EH (cell line): ENCODE measurements around the gene CCND1.
"Not testable (repeated sequence)": the region's sequence is repeated elsewhere in the genome, so short reads cannot be mapped to it uniquely, and the experiment has no call there.

Experiments
- DNase-seq: peaks from one replicate; pipeline ENCODE4 v3.0.0-alpha.2; 2015; ENCODE audit warnings: low read depth

Gene CCND1

DNA sequence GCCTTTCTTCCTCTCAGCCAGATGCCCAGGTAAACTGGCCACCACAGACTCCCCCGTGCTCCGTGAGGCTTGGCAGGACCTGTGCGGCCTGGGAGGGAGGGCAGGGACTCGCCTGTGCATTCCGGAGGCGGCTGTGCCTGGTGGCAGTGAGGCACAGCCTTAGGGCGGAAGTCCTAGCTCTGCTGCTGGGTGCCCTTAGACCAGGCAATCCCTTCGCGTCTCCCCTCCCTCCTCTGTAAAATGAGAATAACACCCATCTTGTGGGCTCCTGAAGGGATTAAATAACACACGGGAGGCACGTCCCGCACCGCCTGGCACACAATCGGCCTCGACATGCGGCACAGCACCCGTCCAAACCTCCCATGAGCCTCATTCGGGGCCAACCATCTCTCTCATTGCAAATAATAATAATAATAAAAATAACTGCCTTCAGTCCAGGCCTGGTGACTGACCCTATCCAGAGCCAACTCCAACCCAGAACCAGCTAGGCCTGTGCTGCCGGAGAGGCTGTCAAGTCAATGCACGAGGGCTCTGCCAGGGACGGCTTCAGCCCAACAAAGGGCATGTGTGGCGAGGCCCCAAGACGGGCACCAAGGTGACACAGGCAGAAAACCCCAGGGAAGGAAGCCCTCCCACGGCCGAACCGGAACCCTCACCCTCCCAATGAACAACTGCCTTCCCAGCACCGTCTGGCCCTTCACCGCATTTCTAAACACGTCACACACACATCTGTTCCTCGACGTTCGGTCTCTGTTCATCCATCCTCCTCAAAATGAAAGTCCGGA is 26.0 kb downstream of the CCND1 start:
- DNase-seq, result no peak

DNA sequence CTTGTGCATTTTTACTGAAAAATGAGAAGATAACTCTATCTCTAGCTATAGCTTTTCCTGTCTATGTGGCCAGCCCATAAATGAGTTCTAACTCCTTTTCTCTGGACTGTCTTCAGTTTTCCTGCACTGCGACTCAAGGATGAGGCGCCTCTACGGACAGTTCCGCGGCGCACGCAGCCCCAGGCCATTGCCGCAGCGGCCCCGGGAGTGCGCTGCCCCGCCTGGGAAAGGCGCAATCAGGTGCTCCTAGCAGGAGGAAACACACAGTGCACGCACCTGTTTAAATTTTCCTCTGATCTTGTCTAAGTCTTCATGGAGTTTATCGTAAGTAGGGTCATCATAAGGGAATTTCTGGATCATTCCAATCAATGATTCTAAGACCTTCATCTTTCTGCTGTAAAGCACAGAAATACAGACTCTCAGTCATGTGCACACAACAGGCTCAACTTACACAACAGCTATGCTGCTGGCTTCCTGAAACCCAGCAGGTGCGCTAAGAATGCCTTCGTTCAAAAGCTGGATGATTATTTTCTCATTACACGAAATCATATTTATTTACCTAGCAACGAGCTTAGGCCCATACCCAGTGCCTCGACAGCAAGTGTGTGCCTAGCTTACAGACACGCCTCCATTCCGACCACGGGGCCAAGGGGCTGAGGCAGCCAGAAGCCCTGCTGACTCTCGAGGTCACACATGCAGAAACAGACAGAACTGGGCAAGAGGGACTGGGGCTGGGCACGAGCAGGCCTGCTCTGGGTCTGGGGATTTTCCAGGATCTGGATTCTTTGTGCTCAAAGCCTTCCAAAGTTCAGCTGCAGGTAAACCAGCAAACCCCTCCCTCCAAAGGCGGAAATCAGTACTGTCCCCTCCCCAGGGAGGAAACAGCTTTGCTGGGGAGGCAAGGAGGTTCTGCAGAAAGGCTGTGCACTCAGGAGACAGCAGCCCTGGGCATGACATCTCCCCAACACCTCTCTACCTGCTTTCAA is 27.0 kb downstream of the CCND1 start:
- no peak for DNase-seq

DNA sequence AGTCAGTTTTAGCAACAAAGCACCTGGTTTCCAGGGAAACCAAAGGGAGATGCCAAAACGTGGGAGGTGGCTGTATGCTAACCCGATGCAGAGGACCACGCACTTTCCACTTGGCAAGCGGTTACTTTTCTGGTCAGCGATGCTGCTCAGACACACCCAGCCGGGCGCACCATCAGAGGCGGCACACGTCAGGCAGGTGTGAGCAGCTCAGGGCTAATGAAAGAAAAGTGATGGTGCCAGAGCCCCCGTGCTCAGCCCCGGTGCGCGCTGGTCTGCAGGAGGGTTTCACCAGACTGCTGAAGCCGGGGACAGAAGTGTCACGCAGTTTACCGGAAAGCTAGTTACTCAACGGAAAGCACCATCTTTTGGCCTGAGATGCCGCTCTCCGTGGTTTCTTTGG is 28.5 kb downstream of the CCND1 start:
- DNase-seq, result no peak

DNA sequence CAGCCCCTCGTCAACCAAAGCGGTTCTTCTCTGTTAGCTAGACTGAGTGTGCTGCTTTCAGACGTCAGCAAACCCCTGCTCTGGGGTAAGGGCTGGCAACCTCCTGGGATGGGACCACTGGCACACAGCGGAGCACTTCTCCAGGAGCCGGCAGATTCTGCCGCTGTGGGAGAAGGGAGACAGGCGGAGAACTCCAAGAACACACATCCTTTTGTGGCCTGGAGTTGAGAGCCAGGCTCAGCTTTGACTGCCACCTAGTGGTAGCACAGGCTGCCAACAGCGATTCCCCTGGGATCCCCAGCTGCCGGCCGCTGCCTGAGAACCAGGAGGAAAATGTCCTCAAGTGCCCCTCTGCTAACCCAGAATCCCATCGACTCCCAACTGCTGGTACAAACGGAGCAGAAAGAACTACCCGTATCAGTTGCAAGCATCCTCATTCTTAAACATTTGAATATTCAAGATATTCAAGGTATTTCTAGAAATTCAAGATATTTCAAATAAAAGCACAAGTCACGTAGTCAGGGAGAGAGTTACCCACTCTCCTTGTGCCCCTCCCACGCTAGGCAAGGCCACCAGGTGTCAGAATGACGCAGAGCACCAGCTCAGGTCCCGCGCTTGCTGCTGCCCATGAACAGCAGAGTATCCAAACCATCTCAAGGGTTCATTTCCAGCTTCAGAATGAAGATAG is 29.3 kb downstream of the CCND1 start:
- DNase-seq, result peak; percentile 84

DNA sequence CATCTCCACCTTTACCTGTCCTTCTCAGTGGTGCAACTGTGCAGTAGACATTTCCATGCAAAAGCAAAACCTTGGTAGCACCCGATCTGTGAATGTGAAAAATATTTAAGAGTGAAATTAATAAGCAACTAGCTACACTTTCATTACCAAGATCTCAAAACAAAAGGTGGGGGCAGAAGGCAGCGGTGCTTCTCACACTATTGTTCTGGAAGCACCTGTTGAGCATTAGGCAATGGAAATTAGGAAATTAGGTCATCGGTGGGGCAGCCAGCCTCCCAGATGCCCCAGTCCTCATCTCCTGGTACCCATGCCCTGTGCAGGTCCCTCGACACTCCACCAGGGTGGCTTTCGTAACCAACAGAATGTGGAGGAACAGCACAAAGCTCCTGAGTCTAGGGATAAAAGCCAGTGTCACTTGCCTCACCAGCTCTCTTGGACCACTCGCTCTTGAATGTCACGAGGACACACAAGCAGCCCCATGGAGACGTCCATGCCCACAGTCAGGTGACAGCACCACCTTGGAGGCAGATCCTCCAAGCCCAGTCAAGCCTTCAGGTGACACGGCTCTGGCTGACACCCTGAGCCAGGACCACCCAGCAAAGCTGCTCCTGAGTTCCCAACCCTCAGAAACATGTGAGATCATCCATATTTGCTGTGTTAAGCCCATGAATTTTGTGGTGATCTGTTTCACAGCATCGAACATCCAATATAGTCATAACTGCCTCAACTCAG is 30.9 kb downstream of the CCND1 start:
- DNase-seq, result no peak

DNA sequence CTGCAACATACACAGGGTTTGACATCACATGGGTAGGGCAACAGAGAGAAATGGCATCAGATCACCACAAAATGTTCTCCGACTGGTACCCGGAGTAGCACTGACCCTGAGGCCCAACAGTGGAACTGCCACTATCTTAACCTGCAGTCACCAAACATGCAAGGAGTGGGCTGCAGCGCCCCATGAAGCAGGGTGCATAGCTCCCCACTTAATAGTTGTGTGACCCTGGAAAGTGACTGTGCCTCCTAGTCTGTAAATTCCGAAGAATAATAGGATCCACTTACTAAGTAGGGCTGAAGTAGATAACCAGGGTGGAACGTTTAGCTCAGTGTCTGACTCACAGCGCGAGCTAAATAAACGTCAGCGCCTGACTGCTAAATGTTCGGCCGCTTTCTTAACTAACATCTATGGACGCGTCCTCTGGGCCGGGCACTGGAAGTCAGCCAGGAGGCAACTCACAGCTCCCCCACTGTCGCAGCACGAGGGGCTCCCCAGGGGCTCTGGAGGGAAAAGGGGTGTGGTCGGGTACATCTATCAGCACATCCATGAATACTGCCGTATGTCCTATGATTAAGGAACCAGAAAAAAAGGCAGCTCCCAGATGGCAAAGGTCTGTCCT is 33.4 kb downstream of the CCND1 start:
- peak; percentile 84 for DNase-seq

DNA sequence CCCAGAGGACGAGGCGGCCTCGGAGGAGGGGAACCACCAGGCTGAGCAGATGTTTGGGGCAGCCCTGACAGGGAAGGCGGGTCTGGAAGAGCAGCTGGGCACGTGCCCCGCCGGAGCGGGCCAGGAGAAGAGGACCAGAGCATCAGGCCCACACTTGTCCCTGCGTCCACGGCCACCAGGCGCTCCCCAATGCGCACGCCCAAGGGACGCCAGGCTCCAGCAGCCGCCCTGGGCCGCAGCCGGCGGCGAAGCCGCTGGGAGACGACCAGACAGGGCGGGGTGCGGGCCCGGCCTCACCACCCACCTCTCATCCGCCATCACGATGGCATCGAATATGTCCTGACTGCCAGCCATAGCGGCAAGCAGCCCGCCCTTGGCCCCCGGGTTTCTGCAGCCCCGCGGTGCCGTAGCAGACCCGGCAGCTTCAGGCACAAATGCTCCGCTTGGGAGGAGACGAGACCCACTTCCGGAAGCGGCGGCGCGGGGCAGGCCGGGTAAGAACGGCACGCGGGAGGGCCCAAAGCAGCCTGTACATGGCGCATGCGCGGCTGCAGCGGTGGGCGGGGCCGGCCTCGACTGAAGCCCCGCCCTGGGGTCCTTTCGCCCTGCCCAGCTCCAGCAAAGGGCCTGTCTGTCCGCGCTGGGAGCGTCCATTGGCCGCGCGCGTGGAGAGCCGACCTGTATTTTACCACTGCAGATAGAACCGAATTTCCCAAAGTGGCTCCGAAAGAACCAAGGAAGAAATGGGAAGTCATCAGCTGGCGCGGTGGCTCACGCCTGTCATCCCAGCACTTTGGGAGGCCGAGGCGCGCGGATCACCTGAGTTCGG is 34.1 kb downstream of the CCND1 start, which contains the start of gene LTO1:
LTO1 (minus strand) TSS at position 468 of the 829 bp plus-strand sequence; CDS start at position 354, 114 bp downstream.
- peak; percentile 95 for DNase-seq

DNA sequence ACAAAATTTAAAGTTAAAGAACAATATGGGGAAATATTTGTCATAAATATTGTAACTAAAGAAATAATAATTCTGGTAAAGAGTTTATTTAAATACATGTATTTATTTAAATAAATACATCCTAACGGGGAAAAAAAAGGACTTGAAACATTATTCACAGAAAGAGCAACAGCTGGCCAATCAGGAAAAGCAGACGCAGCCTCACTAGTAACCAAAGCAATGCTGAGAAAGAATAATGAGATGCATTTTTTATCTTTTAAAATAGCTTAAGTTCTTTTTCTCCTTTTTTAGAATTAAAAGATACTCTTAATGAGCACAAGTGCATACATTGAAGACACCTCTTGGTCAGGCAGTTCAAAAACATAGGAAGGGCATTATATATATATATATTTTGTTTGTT is 36.8 kb downstream of the CCND1 start:
- no peak for DNase-seq

DNA sequence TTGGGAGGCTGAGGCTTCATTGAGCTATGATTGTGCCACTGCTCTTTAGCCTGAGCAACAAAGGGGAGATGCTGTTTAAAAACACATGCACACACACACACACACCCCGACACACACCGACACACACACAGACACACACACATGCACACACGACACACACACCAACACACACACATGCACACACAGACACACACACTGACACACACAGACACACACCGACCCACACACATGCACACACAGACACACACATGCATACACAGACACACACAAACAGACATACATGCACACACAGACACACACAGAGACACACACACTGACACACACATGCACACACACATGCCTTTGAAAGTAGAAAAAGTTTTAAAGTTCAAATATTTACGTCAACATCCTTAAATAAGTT is 39.7 kb downstream of the CCND1 start:
- no peak for DNase-seq

DNA sequence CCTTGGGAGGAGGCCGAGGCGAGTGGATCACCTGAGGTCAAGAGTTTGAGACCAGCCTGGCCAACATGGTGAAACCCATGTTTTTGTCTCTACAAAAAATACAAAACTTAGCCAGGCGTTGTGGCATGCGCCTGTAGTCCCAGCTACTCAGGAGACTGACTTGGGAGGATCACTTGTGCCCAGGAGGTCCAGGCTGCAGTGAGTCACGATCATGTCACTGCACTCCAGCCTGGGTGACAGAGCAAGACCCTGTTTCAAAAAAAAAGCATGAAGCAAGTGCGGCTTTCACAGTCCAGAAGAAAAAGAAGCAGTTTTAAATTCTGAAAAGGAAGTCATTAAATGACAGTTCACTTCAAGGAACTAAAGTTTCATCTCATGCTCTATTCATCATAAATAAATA is 41.3 kb downstream of the CCND1 start:
- DNase-seq, result no peak

DNA sequence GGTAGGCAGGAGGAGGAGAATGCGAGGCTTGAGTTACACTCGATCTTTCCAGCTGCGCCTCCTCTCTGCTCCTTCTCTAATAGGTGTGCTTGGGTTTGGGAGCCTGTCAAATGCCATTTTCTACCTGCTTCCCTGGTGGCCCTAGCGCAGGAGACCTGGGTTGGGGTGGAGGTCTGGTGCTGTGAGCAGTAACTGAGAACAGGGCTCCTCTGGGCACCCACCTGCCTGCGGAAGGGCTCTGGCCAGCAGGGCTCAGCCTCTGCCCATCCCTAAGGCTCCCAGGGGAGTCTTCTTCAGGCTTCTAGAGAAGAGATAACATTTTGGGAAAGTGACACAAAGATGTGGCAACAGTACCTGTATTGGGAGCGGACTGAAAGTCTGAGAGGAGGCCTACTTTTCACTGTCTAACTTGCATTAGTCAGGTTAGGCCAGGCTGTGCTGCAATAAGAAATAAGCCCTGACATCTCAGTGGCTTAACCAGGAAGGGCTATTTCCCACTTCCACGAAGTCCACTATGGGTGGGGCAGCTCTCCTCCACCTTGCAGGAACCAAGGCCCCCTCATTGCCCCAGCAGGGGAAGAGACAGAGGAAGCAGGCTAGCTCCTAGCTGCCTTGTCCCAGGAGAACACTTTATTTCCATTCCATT is 41.8 kb downstream of the CCND1 start:
- DNase-seq, result no peak

DNA sequence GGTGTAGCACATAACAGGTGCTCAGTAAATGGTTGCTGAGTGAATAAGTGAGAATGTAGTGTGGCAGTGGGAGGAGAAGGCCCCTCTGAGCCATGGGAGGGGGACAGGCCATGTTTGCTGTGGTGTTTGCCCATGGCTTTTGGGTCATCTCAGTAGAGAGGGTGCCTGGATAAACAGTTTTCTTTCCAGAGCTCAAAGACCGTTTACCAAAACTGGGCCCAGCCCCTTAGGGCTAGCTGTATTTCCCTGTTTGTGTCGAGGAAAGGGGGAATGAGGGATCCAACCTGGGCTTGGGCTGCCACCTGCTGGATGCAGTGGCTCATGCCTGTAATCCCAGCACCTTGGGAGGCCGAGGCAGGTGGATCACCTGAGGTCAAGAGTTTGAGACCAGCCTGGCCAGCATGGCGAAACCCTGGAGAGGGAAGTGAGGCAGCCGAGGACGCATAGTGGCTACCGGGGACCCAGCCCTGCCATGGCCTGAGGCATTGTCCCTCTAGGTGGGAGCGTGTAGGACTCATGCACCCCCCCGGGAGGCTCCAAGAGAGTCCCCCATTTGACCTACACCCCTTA is 42.9 kb downstream of the CCND1 start:
- DNase-seq, result peak; percentile 34

DNA sequence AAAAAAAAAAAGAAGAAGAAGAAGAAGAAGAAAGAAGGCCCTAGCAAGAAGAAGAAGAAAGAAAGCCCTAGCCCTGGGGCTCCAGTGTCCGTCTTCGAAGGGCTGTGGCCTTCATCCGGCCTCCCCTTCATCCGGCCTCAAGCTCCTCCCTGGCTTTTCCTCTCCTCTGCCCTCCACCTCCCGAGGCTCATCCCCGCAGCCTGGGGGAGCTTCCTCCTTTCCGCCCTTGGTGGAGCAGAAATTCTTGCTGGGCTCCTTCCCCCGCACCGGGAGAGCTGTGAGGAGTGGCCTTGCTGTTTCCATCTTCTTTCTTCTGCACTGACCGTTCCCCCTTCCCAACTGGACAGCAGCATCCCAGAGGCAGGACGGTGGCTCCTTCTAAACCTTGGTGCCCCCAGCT is 43.7 kb downstream of the CCND1 start:
- no peak for DNase-seq

DNA sequence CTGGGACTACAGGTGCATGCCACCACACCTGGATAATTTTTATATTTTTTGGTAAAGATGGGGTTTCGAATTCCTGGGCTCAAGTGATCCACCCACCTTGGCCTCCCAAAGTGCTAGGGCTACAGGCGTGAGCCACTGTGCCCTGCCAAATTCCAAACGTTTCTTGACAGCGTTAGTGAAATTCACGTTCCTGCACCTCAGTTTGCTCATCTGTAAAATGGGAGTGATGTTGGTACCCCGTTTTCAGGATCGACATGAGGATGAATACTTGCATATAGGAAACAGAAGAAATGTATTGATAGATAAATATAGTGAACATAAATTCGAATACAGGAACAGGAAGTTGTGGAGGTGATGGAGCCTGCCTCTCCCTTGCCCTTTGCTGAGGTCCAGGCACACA is 44.4 kb downstream of the CCND1 start:
- no peak for DNase-seq

DNA sequence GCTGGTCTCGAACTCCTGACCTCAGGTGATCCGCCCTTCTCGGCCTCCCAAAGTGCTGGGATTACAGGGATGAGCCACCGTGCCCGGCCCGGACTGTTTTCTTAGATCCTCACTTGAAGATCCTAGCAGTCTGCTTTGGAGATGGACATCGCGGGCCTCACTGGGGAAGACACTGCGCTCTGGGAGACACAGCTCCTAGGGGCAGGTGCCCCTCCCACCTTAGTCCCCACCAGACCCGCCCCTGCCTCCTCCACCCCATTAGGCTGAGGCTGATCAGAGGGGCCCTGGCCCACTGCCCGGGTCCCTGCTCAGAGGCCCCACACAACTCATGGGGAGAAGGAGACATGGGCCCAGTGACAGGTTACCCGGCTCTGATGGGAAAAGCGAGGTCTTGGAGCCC is 45.5 kb downstream of the CCND1 start:
- DNase-seq, result no peak

DNA sequence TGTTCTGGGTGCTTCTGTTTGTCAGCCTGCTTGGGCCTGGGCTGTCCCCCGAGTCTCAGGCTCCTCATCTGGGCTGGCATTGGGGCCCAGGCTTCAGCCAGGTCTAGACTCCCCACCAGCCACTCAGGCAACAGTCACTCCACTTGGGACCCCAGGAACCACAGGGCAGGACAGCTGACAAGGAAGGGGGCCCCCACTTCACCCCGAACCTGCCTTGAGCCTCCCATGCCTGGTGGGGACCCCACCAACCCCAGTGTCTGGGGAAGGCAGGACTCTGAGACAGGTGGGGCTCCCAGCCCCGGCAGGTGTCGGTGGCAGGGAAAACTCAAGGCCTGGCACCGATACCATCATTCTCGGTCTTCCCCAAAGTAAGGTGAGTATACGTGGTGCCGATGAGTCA is 45.9 kb downstream of the CCND1 start:
- no peak for DNase-seq

DNA sequence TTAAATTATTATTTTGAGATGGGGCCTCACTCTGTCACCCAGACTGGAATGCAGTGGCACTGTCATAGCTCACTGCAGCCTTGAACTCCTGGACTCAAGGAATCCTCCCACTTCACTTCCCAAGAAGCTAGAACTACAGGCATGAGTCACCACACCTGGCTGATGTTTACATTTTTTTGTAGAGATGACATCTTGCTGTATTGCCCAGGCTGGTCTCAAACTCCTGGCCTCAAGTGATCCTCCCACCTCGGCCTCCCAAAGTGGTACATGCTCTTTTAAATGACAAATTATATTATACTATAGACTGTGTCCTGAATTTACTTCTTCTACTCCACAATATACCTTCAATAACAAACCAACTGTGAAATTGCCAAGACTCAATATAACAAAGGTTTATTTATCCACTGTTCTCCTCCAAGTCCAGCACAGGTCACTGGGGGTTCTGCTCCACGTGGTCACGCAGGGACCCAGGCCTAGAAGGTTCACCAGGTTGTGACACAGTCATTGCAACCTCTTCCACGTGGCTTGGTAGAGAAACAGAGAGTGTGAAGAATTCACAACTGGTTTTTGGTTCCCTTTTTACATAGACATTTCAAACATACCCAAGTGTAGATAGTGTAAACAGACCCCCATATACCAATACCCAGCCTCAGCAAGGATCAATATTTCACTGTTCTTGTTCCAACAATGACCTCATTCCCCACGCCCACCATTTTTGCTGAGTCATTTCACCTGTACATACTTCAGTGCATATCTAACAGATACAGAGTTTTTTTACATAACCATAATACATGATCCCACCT is 47.2 kb downstream of the CCND1 start:
- not testable (repeated sequence) for DNase-seq

DNA sequence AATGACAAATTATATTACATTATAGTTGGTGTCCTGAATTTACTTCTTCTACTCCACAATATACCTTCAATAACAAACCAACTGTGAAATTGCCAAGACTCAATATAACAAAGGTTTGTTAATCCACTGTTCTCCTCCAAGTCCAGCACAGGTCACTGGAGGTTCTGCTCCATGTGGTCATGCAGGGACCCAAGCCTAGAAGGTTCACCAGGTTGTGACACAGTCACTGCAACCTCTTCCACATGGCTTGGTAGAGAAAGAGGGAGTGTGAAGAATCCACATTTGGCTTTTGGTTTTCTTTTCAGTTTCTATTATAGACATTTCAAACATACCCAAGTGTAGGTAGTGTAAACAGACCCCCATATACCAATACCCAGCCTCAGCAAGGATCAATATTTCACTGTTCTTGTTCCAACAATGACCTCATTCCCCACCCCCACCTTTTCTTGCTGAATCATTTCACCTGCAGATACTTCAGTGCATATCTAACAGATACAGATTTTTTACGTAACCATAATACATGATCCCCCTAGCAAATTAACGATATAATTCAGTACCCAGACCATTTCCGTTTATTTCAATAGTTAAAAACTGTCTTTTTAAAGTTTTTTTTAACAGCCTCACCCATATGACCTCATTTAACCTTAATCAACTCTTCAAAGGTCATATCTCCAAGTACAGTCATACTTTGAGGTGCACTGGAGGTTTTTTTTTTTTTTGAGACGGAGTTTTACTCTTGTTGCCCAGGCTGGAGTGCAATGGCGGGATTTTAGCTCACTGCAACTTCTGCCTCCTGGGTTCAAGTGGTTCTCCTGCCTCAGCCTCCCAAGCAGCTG is 48.7 kb downstream of the CCND1 start:
- no peak for DNase-seq
